GM21515 (cell line): ENCODE data around the gene IFNA6.

ENCODE experiments used
- ATAC-seq: cut with Tn5 transposase; IDR thresholded peaks from one replicate; pipeline ENCODE4 v1.9.1; 2021; ENCODE audit not compliant: unreplicated experiment

Gene IFNA6

DNA sequence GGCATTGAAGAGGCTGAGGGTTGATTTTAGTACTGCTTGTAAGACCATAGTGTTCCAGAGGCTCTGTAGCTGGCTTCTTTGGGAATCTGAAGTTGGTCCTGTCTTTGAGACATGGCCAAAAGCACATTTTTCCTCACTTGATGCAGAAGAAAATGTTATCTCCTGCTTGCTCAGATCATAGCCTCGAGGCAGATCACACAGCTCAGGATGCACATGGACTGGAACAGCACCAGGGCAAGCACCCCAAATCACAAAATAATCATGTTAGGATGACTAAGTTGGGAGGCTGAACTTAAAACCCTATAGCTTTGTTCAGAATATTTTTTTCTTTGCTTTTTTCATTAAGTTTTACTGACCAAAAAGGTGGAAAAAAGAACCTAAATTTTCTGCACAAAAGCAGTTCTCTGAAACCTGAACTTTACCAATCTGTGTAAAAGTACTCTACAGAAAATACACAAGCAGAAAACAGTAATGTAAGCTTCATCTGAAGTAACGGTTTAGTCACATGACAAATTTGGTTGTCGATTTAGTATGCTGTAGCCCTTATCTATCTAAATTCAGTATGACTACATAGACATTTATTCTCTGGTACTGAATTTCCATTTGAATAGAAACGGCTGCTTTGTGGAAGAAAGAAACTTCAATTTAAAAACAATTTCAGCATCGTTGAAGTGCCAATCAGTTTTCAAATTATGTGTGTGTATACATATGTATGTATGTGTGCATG is 18.8 kb downstream of the IFNA6 start:
- ATAC-seq: no peak

DNA sequence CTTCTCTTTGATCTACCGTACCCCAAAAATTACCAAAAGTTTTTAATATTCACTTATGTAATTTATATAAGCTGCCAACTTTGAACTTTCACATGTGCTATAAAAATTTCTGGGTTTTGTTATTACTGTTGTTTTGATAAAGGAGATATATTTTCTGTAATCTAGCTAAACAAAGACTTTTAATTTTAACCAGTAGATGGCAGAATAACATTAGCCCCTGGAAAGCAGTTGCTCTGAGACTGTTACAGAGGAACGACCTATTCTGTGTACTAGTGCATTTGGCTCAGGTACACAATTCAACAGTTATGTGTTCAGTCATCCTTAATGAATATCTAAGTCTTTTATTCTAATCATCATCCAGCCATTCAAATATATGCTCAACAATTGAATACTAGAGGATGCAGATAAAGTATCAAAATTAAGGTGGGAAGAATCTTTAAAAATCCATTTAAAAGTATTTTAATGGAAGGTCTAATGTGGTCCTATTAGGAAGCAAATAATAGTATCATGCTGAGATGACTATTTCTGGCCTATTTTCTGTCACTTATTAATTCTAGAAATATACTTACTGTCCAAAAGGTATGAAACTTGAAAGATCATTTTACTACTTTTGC is 24.1 kb downstream of the IFNA6 start:
- peak; percentile 77 for ATAC-seq

DNA sequence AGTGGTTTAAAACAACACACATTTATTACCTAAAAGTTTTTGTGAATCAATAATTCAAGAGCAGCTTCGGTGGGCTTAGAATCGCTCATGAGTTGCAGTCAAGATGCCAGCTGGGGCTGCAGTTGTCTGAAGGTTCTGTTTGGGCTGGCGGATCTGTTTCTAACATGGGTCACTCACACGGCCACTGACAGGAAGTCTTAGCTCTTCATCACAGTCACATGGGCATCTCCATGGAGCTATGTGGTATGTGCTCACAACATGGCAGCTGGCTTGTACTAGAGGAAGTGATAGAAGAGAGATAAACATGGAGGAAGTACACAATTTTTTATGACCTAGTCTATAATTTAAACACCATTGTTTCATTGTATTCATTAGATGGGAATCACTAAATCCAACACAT is 26.6 kb downstream of the IFNA6 start:
- ATAC-seq: no peak

DNA sequence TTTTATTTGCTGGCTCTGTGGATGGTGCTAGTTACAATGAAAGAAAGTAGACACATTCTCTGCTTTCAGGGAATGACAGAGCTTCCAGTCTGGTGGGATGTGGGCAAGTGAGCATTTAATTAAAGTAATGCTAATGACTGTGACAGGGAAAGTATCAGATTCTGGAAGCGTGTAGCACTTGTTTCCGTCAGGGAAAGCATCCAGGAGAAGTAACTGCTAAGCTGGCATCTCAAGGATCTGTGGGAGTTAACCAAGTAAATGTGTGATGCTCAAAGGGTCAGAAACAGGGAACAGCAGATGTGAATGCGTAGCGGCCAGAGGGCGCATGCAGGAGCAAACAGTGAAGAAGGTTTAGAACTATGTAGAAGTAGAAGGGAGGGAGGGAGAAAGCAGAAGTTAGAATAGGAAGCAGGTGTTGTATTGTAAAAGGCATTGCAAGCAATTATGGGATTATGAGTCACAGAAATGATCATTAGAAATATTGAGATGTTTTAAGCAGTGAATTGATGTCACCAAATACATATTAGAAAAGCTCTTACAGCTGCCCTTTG is 27.7 kb downstream of the IFNA6 start:
- no peak for ATAC-seq

DNA sequence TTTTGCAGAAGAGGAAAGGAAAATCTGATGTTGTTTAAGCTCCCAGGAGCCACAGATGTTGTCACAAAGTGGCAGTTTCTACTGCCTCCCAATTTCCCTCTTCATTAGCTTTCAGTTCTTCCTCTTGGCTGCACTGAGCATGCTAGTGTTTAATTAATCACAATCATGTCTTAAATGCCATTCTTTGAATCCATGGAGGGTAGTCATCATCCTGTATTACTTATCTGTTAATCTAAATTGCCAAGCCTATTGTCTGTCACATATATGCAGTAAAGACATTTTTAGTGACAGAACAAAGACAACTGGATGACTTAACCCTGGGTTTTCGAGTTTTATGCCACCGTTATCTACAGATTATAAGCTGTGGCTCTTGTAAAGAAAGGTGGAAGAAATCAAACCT is 30.2 kb downstream of the IFNA6 start:
- ATAC-seq: no peak

DNA sequence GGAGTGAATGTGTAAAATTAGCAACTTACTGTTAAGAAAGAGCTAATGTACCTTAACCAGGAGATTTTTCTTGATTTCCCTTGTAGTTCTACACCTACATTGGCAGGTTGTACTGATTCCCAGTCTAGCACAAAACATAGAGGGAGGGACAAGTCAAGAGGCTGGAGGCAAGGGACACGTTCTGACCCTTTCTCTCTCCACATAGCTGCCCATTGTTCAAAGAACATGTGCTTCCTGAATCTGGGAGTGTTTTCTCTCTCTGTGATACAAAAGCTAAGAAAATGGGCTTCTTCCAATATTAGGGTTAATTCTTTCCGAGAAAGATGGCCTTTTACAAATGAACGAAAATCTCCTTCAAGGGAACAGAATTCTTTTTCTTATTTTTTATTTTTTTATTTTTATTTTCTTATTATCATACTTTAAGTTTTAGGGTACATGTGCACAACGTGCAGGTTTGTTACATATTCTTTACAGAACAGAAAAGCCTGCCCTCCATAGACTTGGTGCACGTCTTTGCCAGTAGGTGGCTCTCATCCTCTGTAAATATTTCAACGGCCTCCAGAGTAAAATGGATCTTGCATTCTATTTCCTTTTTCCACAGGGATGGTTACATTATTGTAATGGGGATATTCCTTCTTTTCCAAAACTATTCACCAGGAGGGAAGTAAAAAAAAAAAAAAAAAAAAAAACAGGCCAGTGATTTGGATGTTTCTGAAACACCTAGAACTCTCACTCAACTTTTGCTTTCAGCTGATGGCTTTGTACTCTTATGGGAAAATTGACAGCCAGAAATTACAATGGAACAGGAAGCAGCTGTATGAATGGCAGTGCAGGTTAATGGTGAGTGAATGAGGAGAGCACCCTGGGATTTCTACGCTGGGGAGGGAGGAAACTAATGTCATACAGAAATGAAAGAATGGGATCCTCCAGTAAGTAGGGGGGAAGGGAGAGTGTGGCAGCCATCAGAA is 32.4 kb downstream of the IFNA6 start:
- peak; percentile 73 for ATAC-seq

DNA sequence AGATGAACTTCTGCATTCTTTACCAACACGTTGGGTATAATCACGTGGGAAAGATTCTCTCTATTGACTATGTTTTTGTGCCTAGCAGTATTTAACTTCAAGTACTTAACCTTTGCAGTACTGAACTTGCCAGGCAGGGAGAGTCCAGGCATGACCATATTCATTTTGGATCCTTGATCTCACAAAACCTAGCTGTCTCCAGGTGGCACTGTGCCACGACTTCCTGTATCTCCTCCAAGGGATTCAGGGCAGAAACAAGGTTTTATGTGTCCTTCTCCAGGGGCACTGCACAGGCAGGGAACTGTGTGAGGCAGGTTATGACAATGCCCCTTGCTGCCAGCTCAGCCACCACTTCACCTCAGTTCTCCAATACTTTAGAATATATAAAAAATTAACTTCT is 33.8 kb downstream of the IFNA6 start:
- ATAC-seq: no peak

DNA sequence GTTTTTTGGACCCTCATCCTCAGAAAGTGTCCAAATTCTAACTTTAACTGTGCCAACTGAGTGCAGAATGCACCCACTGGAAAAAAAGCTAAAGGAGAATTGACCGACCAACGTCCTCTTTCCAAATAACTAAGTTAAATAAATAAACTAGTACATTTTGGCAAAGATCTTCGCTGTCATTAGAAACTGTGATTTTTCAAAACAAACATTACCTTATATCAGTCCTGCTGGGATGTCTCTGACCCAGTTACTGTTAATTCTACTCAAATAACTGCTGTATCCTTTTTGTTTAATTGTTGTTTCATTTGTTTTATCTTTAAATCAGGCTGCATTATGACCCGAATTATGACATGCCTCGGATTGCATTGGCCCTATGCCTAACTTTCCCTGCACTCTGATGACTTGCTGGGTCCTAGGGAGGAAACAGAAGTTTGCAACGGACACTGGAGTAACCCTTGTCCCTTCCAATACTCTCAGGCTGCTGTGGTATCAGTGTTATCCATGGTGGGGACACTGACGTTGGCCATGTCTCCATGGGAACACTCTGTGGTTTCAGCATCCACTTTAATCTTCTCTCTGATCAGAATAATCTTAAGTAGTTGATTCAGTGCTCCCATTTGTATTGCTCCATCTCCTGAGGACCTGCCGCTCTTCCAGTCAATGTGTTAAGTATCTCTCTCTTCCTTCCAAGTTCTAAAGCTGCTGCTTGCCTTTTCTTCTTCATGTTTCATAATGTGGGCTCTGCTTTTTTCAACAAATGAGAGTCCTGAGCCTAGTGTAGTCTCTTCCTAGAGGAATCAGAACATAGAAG is 34.5 kb downstream of the IFNA6 start:
- no peak for ATAC-seq

DNA sequence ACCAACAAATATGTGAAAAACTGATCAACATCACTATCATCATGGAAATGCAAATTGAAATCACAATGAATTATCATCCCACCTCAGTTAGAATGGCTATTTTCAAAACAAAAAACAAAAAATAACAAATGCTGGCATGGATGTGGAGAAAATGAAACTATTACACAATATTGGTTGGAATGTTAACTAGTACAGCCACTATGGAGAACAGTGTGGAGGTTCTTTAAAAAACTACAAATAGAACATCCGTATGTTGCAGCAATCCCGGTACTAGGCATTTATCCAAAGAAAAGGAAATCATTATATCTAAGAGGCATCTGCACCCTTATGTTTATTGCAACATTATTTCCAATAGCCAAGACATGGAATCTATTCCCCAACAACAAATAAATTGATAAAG is 36.5 kb downstream of the IFNA6 start:
- no peak for ATAC-seq

DNA sequence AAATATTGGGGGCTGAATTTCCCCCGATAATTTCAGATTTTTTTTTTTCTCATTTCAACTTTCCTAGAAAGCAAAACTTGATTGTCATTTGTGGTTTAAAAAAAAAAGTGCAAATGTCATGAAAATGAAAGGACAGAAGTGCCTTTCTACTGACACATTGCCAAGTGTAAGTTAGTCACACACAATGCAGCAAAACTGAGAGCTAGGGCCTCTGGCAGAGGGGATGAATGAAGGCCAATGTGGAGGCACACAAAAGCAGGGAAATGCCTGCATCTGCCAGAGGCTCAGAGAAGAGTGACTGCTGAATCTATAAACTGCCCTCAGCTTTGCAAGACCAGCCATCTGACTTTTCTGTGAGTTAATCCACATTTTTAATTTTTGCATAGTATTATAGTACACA is 38.8 kb downstream of the IFNA6 start:
- ATAC-seq: no peak

DNA sequence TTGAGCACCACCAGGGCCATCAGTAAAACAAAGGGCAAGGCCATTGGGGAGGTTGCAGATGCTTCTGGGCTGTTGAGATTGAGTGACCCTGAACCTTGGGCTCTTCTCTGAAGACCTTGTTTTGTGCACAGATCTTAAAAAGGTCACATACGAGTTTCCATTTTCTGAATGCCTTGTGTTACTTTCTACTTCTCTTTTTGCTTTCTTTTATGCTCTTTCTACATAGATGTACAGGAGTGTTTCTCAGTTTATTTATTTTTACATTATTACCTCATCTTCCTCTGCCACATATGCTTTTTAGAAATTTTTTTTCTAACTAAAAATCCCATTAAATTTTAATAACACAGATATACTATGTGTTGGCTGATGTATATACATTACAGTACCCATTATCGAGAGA is 45.5 kb downstream of the IFNA6 start, which contains the start of gene IFNA5:
IFNA5 (minus strand) TSS at position 101 of the 400 bp plus-strand sequence; CDS start at position 44, 57 bp downstream.
- ATAC-seq: no peak
